HL-60 (cell line): ENCODE measurements around the gene SRSF12.

Experiments
- SPI1 ChIP-seq: IDR thresholded peaks from 2 replicates; pipeline ENCODE4 v1.6.1; 2012; ENCODE audit warnings: low read depth, mild to moderate bottlenecking, borderline replicate concordance
- TF ChIP-seq, protein P1 (sequence below): IDR thresholded peaks from one replicate; pipeline ENCODE4 v1.5.1; 2011; ENCODE audit warnings: low read length, control low read depth, inconsistent platforms; ENCODE audit not compliant: insufficient read depth
- TF ChIP-seq, protein P2 (sequence below): IDR thresholded peaks from 2 replicates; pipeline ENCODE4 v1.6.1; 2012; ENCODE audit warnings: low read depth; ENCODE audit not compliant: insufficient replicate concordance

DNA sequence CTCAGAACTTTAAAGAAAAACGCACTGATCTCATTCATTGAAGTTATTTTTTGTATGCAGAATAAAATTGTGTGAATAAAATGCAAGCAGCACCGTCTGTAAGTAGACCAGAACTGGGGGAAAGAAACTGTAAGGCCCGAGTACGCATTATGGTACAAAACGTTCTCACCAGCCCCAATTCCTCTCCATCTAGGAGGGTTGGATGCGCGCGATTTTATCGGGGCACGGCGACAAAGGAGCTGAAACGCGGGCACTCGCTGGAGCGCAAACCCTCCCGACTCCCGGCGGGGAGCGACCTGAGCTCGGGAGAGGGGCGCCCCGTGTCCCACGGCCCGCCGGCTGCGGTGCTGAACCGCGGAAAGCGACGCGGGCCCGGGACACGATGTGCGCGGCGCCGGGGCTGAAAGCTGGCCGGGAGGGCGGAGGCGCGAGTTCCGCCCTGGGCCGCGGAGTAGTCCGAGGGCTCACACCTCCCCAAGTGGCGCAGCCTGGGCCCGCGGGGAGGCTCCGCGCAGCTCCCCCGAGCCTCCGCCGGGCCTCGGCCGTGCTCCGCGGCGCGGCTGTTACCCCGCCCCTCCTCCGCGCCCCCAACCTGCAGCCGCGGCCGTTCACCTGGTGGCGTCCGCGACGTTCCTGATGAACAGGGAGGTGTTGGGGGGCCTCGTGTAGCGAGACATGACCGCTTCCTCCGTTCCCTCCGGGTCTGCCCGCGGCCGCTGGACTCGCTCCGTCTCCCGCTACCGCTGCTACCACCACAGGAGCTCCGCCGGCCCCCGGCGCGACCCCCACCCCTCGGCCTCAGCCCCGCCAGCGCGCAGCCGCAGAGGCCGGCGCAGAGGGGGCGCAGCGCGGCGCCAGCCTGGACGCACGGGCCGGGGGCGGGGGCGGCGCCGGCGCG, at the start of gene SRSF12:
- TF ChIP-seq, protein P1, sequence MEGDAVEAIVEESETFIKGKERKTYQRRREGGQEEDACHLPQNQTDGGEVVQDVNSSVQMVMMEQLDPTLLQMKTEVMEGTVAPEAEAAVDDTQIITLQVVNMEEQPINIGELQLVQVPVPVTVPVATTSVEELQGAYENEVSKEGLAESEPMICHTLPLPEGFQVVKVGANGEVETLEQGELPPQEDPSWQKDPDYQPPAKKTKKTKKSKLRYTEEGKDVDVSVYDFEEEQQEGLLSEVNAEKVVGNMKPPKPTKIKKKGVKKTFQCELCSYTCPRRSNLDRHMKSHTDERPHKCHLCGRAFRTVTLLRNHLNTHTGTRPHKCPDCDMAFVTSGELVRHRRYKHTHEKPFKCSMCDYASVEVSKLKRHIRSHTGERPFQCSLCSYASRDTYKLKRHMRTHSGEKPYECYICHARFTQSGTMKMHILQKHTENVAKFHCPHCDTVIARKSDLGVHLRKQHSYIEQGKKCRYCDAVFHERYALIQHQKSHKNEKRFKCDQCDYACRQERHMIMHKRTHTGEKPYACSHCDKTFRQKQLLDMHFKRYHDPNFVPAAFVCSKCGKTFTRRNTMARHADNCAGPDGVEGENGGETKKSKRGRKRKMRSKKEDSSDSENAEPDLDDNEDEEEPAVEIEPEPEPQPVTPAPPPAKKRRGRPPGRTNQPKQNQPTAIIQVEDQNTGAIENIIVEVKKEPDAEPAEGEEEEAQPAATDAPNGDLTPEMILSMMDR: no peak
- TF ChIP-seq, protein P2, sequence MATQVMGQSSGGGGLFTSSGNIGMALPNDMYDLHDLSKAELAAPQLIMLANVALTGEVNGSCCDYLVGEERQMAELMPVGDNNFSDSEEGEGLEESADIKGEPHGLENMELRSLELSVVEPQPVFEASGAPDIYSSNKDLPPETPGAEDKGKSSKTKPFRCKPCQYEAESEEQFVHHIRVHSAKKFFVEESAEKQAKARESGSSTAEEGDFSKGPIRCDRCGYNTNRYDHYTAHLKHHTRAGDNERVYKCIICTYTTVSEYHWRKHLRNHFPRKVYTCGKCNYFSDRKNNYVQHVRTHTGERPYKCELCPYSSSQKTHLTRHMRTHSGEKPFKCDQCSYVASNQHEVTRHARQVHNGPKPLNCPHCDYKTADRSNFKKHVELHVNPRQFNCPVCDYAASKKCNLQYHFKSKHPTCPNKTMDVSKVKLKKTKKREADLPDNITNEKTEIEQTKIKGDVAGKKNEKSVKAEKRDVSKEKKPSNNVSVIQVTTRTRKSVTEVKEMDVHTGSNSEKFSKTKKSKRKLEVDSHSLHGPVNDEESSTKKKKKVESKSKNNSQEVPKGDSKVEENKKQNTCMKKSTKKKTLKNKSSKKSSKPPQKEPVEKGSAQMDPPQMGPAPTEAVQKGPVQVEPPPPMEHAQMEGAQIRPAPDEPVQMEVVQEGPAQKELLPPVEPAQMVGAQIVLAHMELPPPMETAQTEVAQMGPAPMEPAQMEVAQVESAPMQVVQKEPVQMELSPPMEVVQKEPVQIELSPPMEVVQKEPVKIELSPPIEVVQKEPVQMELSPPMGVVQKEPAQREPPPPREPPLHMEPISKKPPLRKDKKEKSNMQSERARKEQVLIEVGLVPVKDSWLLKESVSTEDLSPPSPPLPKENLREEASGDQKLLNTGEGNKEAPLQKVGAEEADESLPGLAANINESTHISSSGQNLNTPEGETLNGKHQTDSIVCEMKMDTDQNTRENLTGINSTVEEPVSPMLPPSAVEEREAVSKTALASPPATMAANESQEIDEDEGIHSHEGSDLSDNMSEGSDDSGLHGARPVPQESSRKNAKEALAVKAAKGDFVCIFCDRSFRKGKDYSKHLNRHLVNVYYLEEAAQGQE: no peak
- peak; percentile 8; the same call in 1 of the 2 replicates for TF ChIP-seq SPI1
